Ishikawa (cell line): ENCODE measurements around the gene IL3RA.

Experiments used
- TAF1 ChIP-seq: IDR thresholded peaks from 2 replicates; pipeline ENCODE4 v1.6.1; 2012; ENCODE audit warnings: low read depth, mild to moderate bottlenecking
- TEAD4 ChIP-seq: IDR thresholded peaks from 2 replicates; pipeline ENCODE4 v1.6.1; 2012
- YY1 ChIP-seq: IDR thresholded peaks from 2 replicates; pipeline ENCODE4 v1.6.1; 2012; ENCODE audit warnings: low read depth
- TF ChIP-seq, protein P1 (sequence below): IDR thresholded peaks from 2 replicates; pipeline ENCODE4 v1.6.1; 2012

DNA sequence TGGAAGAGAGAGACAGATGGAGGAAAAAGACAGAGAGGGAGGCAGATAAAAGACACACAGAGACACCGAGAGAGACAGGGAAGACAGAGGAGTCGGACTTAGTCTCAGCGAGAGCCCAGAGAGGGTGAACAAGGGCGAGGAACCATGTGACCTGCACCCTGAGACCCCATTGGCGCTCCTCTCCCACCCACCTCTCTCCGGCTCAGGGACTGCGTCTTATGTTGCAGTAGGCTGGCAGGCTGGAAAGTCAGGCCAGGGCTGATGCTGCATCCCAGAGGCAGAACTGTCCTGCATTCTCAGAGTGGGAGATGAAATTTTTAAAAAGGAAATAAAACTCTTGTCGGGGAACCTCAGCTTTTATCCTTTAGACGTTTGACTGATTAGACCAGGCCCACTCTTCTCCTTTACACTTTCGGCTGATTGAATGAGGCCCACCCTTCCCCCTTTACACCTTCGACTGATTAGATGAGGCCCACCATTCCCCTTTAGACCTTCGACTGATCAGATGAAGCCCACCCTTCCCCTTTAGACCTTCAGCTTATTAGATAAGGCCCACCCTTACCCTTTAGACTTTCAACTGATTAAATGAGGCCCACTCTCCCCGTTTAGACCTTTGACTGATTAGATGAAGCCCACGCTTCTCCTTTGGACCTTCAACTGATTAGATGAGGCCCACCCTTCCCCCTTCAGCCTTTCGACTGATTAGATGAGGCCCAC is 29.5 kb upstream of the IL3RA start:
- TF ChIP-seq TEAD4 (no peak), TAF1 (no peak), YY1 (no peak)
- TF ChIP-seq, protein P1, sequence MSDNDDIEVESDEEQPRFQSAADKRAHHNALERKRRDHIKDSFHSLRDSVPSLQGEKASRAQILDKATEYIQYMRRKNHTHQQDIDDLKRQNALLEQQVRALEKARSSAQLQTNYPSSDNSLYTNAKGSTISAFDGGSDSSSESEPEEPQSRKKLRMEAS: no peak
